Natural killer cell (primary cell): Measurements from ENCODE around the gene EIF2AK3. TPM values are rescaled to one million over a fixed set of nuclear protein-coding genes. Genes with fewer than 3 reads are reported as not detected.

Experiments used
- ATAC-seq, 3 donors: fragments of 150-1000 bp in 2 of 3; fragments of 200-7000 bp in 1 of 3; cut with Tn5 transposase; 1 replicate in 1 of 3; 2 replicates in 2 of 3; pipeline ENCODE4 v1.10.0; 2021; ENCODE audit warnings: mild to moderate bottlenecking in 2 of 3, moderate library complexity in 2 of 3
- DNase-seq, 2 donors: peaks; one replicate each; pipeline versions ENCODE4 v3.0.0 to v3.0.0-alpha.2; 2013 to 2021; ENCODE audit warnings: mixed read lengths in 1 of 2
- H3K27ac ChIP-seq: one replicate; pipeline ENCODE4 v1.5.1; 2013; ENCODE audit warnings: mild to moderate bottlenecking, low read length
- H3K27me3 ChIP-seq: one replicate; pipeline ENCODE4 v1.6.1; 2013; ENCODE audit warnings: low read length; ENCODE audit not compliant: control insufficient read depth, insufficient read depth
- H3K36me3 ChIP-seq: one replicate; pipeline ENCODE4 v1.6.1; 2013; ENCODE audit warnings: low read length; ENCODE audit not compliant: control insufficient read depth, insufficient read depth
- H3K4me1 ChIP-seq: one replicate; pipeline ENCODE4 v1.6.1; 2013; ENCODE audit warnings: low read length; ENCODE audit not compliant: control insufficient read depth, insufficient read depth
- H3K4me3 ChIP-seq: one replicate; pipeline ENCODE4 v1.5.1; 2013; ENCODE audit warnings: low read length
- H3K9me3 ChIP-seq: one replicate; pipeline ENCODE4 v1.6.1; 2013; ENCODE audit warnings: low read length; ENCODE audit not compliant: control insufficient read depth, insufficient read depth
- H3K27ac Mint-ChIP-seq, 2 donors: one replicate each; pipeline ENCODE4 v1.8.0; 2022; ENCODE audit warnings: mild to moderate bottlenecking in 2 of 2, mixed read lengths in 2 of 2, moderate library complexity in 1 of 2
- H3K27me3 Mint-ChIP-seq, 2 donors: one replicate each; pipeline ENCODE4 v1.8.0; 2022; ENCODE audit warnings: low read depth in 2 of 2, mixed read lengths in 2 of 2
- H3K36me3 Mint-ChIP-seq: one replicate; pipeline ENCODE4 v1.8.0; 2022; ENCODE audit warnings: mixed read lengths
- H3K4me1 Mint-ChIP-seq, 2 donors: one replicate each; pipeline ENCODE4 v1.8.0; 2022; ENCODE audit warnings: mixed read lengths in 2 of 2
- H3K4me3 Mint-ChIP-seq: one replicate; pipeline ENCODE4 v1.8.0; 2022; ENCODE audit warnings: mild to moderate bottlenecking, moderate library complexity, mixed read lengths
- H3K9me3 Mint-ChIP-seq, 2 donors: one replicate each; pipeline ENCODE4 v1.8.0; 2022; ENCODE audit warnings: mixed read lengths in 2 of 2
- CTCF ChIP-seq: fragments of 200-600 bp; IDR thresholded peaks from one replicate; pipeline ENCODE4 v1.8.0; 2022; ENCODE audit warnings: antibody characterized with exemption
- WGBS: methylation state at CpG from one replicate; pipeline ENCODE4 v1.1.7; 2013; ENCODE audit warnings: missing lambda C conversion rate; ENCODE audit not compliant: insufficient coverage; 5-methylcytosine and 5-hydroxymethylcytosine counted together
- intact Hi-C: fragments of 100-400 bp; cut with micrococcal nuclease; formaldehyde crosslinking; loops from one replicate; pipeline ENCODE4 v1.14.2; 2022
- total RNA-seq, 4 donors: library from RNA; stranded (reverse); fragments of 120-200 nt in 1 of 4; gene quantifications; one replicate each; pipeline versions ENCODE4 v1.2.3 to v1.2.4, GENCODE V29; 2013 to 2022

The EIF2AK3 gene
- 10 to 100 TPM; 29.9 to 43.7 (median 33.4) TPM for total RNA-seq
- 61.1 TPM for total RNA-seq (2013)

GRCh38 chr2:88627055-88627855 is at the start of gene EIF2AK3:
TSS of gene EIF2AK3 (minus strand) at chr2:88627464. CDS start at chr2:88627274, 190 bp downstream.
- intact Hi-C loops, result loop anchor here (1.0 to 5.0 kb wide), 5 partner anchors 11 to 64 kb away; partner anchors contain the start of gene RPIA
- peak within 1 kb of the TSS; percentile 98 for H3K27ac ChIP-seq
- peaks cover 19% of the 10 kb centered on the region for H3K4me1 ChIP-seq
- H3K36me3 ChIP-seq, result no peaks in the 10 kb centered on the region
- TF ChIP-seq CTCF, result no peak
- peak within 1 kb of the TSS; percentile 91 for H3K4me3 Mint-ChIP-seq
- no peaks in the 10 kb centered on the region for H3K27me3 Mint-ChIP-seq
- H3K4me3 ChIP-seq, result peak within 1 kb of the TSS; percentile 90
- H3K9me3 ChIP-seq, result no peaks in the 10 kb centered on the region
- H3K9me3 Mint-ChIP-seq, result no peaks in the 10 kb centered on the region
- no peaks in the 10 kb centered on the region for H3K36me3 Mint-ChIP-seq
- ATAC-seq (peak; percentile 78 to 92 (median 82)), DNase-seq (peak; percentile 96 to 99)
- peaks cover 6% of the 10 kb centered on the region in 2 donors for H3K4me1 Mint-ChIP-seq
- no peaks in the 10 kb centered on the region for H3K27me3 ChIP-seq
- WGBS, result 0% methylated on average over 75 of the region's 75 CpGs
- no peak within 1 kb of the TSS for H3K27ac Mint-ChIP-seq

- Histone ChIP-seq H3K27me3 (no peaks in the 10 kb centered on the region), H3K4me3 (no peak overlapping the region), H3K27ac (no peak overlapping the region), H3K4me1 (no peaks in the 10 kb centered on the region), H3K36me3 (no peaks in the 10 kb centered on the region), H3K9me3 (no peaks in the 10 kb centered on the region)
- H3K27me3 Mint-ChIP-seq, result peaks cover 0 to 8% of the 10 kb centered on the region in 2 donors
- intact Hi-C loops, result loop anchor here (5.0 kb wide), 1 partner anchor 46 kb away; the partner anchor contains the start of gene EIF2AK3
- H3K27ac Mint-ChIP-seq, result no peak overlapping the region
- DNase-seq (no peak), ATAC-seq (no peak)
- WGBS, result no CpG with 5 or more reads among the region's 1 CpG
- TF ChIP-seq CTCF, result no peak
- H3K4me3 Mint-ChIP-seq, result no peak overlapping the region
- no peaks in the 10 kb centered on the region for H3K36me3 Mint-ChIP-seq
- H3K4me1 Mint-ChIP-seq, result no peaks in the 10 kb centered on the region
- H3K9me3 Mint-ChIP-seq, result no peaks in the 10 kb centered on the region
These were observed 46.1 kb upstream of the EIF2AK3 start for GRCh38 chr2:88673363-88673762.

GRCh38 chr2:88671786-88672427 is 44.6 kb upstream of the EIF2AK3 start:
- no peaks in the 10 kb centered on the region for H3K27me3 ChIP-seq
- DNase-seq, result peak in 1 of 2 donors; percentile 68
- H3K27ac ChIP-seq, result no peak overlapping the region
- H3K9me3 Mint-ChIP-seq, result no peaks in the 10 kb centered on the region
- H3K4me3 ChIP-seq, result no peak overlapping the region
- peak; percentile 96 for TF ChIP-seq CTCF
- H3K4me1 Mint-ChIP-seq, result no peaks in the 10 kb centered on the region
- H3K4me1 ChIP-seq, result no peaks in the 10 kb centered on the region
- 67% methylated on average over 9 of the region's 11 CpGs for WGBS
- no peaks in the 10 kb centered on the region for H3K36me3 Mint-ChIP-seq
- H3K27ac Mint-ChIP-seq, result no peak overlapping the region
- peak; percentile 68 to 83 (median 79) for ATAC-seq
- no peaks in the 10 kb centered on the region for H3K36me3 ChIP-seq
- H3K27me3 Mint-ChIP-seq, result peaks cover 0 to 8% of the 10 kb centered on the region in 2 donors
- no peak overlapping the region for H3K4me3 Mint-ChIP-seq
- intact Hi-C loops, result loop anchor here (5.0 kb wide), 1 partner anchor 45 kb away; the partner anchor contains the start of gene EIF2AK3
- no peaks in the 10 kb centered on the region for H3K9me3 ChIP-seq
